Measurements from ENCODE around the gene FAM72D.
"Not testable (repeated sequence)": the region's sequence is repeated elsewhere in the genome, so short reads cannot be mapped to it uniquely, and the experiment has no call there.

Gene FAM72D

GRCh38 chr1:145078787-145079370, 16.9 kb upstream of the FAM72D start:
- POLR2A ChIA-PET (ENCODE audit: low non-redundant PET); H3K27ac ChIP-seq; DNase-seq (ENCODE audit: low spot score); CTCF ChIA-PET: not testable (repeated sequence)

DNA sequence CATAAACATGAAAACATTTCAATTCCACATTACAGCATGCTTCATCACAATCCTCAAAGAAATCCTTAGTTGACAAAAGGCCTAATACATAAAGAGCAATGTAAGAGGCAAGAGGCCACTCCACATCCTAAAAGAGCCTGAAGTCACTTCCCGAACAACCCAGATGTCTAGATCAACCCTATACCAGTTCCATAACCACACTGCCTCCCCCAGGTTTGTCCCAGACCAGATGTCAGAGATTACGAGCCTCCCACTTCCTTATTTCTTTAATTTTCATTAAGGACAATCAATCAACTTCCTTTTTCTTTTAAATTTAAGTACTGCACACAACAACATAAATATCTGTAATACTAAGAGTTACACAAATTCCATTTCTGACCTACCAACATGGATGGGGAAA, 16.0 kb upstream of the FAM72D start:
- CTCF ChIA-PET; H3K27ac ChIP-seq; POLR2A ChIA-PET (ENCODE audit: low non-redundant PET); DNase-seq (ENCODE audit: low spot score): not testable (repeated sequence)

GRCh38 chr1:145080193-145080592, 15.6 kb upstream of the FAM72D start:
- CTCF ChIA-PET; DNase-seq (ENCODE audit: low spot score); H3K27ac ChIP-seq; POLR2A ChIA-PET (ENCODE audit: low non-redundant PET): not testable (repeated sequence)

DNA sequence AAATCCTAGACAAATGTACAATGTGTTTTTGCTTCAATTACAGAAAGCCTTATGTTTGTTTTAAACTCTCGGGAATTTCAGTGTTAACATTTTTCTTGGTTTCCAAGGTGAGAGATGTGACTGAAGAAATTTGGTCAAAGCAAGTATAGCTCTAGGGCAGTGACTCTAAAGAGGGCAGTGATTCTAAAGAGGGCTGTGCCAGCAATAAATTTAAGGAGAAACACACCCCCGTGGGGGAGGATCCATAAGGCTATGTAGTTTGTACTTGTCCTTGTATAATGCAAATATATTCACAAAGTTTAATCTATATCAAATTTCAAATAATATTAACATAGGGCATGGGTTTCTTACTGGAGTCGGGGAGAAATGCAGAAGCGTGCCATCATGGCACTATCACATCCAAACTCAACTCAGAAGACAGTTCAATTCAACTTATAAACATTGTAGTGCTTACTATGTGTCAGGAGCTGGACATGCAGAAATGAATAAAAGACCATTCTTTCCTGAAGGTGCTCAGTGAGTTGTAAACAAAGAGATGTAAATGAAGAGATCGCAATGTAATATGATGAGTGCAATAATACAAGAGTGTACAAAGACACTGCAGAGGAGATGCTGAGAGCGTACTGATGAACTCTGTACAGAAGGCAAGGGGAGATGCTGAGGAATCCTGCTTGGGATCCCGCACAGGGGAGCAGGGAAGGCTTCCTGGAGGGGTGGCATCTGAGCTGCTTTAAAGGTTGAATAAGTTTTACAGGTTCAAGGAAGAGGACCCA, 13.1 kb upstream of the FAM72D start:
- H3K27ac ChIP-seq; POLR2A ChIA-PET (ENCODE audit: low non-redundant PET); CTCF ChIA-PET; DNase-seq (ENCODE audit: low spot score): not testable (repeated sequence)

DNA sequence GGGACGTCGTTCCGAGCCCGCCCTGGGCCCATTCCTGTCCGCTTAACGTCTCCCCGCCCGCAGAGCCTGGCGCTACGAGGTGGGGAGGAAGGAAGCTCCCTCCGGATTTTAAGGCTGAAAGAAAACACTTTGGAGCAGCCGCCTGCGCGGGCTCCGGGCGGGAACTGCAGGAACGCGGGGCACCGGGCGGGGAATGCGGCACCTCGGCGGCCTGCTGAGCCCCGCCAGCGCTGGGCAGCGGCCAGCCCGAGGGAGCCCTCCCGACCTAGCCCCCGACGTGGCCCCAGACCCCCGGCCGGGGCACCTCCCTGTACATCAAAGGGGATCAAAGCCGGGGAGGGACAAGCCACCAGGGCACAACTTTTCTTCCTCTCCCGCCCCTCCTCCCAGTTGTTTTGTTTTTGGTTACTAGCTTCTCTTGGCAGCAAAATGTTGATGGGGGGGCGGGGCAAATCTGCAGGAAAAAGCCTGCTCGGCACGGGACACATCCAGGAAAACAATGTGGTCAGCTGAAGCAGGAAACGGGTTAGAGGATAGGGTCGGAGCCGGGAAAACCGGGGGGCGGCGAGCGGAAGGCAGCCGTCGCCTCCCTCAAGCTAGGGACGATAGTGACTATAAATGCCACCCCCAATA, 2.1 kb upstream of the FAM72D start:
- CTCF ChIA-PET; POLR2A ChIA-PET (ENCODE audit: low non-redundant PET); DNase-seq (ENCODE audit: low spot score): not testable (repeated sequence)
- peak overlapping the region; percentile 75 for H3K27ac ChIP-seq

- CTCF ChIA-PET; H3K27ac ChIP-seq; POLR2A ChIA-PET (ENCODE audit: low non-redundant PET); DNase-seq (ENCODE audit: low spot score): not testable (repeated sequence)
Measured at GRCh38 chr1:145094655-145095211, 1.0 kb upstream of the FAM72D start.

- CTCF ChIA-PET; POLR2A ChIA-PET (ENCODE audit: low non-redundant PET); H3K27ac ChIP-seq; DNase-seq (ENCODE audit: low spot score): not testable (repeated sequence)
Measured at GRCh38 chr1:145101725-145102124, 6.0 kb downstream of the FAM72D start.

GRCh38 chr1:145103294-145103693, 7.5 kb downstream of the FAM72D start:
- CTCF ChIA-PET; DNase-seq (ENCODE audit: low spot score); POLR2A ChIA-PET (ENCODE audit: low non-redundant PET); H3K27ac ChIP-seq: not testable (repeated sequence)

- H3K27ac ChIP-seq; DNase-seq (ENCODE audit: low spot score); POLR2A ChIA-PET (ENCODE audit: low non-redundant PET); CTCF ChIA-PET: not testable (repeated sequence)
Measured at GRCh38 chr1:145111674-145112073, 15.9 kb downstream of the FAM72D start.

DNA sequence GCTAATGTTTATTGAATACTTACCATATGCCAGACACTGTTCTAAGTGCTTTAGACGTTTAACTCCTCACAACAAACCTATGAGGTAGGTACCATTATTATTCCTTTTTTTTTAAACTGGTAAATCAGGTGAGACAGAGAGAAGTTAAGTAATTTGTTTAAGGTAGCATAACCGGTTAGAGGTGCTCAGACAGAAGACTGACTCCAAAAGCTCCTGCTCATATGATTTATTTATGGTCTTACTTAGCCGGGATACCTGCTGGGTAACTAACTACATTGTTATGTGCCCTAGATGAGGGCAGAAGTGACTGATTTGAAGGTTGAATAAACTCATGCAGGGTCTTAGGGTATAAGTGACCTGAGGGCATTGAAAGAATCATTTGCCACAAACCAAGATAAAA, 16.9 kb downstream of the FAM72D start:
- DNase-seq (ENCODE audit: low spot score); CTCF ChIA-PET; H3K27ac ChIP-seq; POLR2A ChIA-PET (ENCODE audit: low non-redundant PET): not testable (repeated sequence)

DNA sequence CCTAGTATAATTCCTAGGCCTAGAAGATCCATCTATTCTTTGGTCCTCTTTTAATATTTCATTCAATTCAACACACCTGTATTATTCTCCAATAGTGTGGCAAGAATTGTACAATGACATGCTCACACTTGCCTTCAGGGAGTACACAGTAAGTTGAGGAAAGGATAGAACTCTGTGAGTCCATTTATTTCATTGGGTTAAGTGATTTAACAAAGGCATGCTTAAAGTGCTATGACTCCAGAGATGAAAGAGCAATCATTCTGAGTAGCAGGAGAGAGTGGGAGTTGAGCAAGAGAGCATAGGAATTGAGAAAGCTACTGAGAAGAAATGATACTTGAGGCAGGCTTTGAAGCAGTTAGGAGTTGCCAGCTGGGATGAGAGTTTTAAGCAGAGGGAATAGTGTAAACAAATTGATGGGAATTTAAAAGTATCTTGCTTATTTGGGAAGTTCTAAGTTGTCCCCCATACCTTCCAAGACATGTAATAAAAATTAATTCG, 18.8 kb downstream of the FAM72D start:
- CTCF ChIA-PET; DNase-seq (ENCODE audit: low spot score); POLR2A ChIA-PET (ENCODE audit: low non-redundant PET); H3K27ac ChIP-seq: not testable (repeated sequence)

DNA sequence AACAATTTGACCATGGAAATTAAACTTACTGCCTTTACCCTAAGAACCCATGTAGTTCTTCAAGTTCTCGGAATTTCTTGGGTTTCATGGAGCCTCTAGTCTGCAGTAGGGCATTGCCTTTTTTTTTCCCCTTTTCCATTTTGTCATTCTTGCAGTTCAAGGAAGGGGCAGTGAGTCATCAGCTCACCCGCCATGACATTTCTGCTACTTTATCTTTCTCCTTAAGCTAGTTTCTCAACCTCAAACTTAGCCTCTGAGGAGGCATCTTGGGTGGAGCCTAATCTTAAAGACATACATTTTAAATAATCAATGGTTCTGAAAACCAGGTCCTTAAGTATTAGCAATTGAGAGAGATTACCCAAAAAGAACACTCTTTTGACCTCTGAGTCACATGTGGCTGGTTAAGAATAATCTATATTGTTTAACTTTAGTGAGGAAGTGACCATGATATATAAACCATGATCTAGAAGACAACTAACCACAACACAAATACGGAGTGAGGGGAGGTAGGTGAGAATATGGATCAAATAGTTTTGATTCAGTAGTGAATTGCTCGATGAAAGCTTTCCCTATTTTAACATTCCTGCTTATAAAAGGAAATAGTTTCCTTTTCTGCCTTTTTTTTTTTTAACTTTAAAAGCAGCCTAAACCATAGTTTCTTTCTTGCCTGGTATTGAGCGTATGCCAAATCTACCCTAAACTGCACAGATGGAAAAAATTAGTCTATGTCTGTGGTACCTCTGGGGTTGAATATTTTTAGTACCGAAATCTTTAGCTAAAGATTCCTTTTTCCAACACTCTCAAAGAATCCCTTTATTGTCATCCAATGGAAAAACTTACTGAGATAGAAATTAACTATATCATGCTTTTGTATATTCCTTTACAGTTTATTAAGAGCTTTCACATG, 20.1 kb downstream of the FAM72D start:
- H3K27ac ChIP-seq; CTCF ChIA-PET; DNase-seq (ENCODE audit: low spot score); POLR2A ChIA-PET (ENCODE audit: low non-redundant PET): not testable (repeated sequence)

DNA sequence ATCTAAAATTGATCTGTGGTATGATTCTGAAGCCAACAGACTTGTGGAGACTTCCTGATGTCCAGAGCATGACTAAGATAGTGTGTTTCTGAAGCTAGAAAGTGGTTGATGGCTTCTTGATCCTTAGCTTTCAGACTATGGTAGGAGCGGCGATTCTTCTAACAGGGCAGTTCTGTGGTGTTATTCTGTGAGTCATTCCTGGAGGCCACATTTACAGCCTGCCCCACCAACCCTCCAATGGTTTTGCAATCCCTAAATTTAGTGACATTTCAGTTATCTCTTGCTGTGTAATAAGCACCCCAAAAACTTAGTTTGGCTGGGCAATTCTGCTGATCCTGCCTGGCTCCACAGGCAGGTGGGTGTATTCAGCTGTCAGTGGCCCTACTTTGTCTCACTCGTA, 24.1 kb downstream of the FAM72D start:
- POLR2A ChIA-PET (ENCODE audit: low non-redundant PET); DNase-seq (ENCODE audit: low spot score); H3K27ac ChIP-seq; CTCF ChIA-PET: not testable (repeated sequence)

- H3K27ac ChIP-seq; POLR2A ChIA-PET (ENCODE audit: low non-redundant PET); CTCF ChIA-PET; DNase-seq (ENCODE audit: low spot score): not testable (repeated sequence)
Measured at GRCh38 chr1:145122344-145123061, 26.7 kb downstream of the FAM72D start.

DNA sequence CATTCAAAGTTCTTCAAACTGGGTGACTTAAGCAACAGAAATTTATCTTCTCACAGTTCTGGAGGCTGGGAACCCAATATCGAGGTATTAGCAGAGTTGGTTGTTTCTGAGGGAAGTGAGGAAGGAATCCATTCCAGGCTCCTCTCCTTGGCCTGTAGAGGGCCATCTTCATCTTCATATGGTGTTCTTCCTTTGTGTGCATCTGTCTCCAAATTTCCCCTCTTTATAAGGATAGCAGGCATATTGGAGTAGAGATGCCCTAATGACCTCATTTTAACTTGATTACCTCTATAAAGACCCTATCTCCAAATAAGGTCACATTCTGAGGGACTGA, 27.3 kb downstream of the FAM72D start:
- DNase-seq (ENCODE audit: low spot score); CTCF ChIA-PET; H3K27ac ChIP-seq; POLR2A ChIA-PET (ENCODE audit: low non-redundant PET): not testable (repeated sequence)

- CTCF ChIA-PET; DNase-seq (ENCODE audit: low spot score); H3K27ac ChIP-seq; POLR2A ChIA-PET (ENCODE audit: low non-redundant PET): not testable (repeated sequence)
Measured at GRCh38 chr1:145123992-145124641, 28.3 kb downstream of the FAM72D start.
